DMS79 (cell line): ENCODE results near the gene ARHGEF12.
"Not testable (repeated sequence)": the region's sequence is repeated elsewhere in the genome, so short reads cannot be mapped to it uniquely, and the experiment has no call there.

ENCODE experiments used
- DNase-seq: peaks from one replicate; lab custom pipeline; 2025; lab: John Stamatoyannopoulos, UW

The ARHGEF12 gene

DNA sequence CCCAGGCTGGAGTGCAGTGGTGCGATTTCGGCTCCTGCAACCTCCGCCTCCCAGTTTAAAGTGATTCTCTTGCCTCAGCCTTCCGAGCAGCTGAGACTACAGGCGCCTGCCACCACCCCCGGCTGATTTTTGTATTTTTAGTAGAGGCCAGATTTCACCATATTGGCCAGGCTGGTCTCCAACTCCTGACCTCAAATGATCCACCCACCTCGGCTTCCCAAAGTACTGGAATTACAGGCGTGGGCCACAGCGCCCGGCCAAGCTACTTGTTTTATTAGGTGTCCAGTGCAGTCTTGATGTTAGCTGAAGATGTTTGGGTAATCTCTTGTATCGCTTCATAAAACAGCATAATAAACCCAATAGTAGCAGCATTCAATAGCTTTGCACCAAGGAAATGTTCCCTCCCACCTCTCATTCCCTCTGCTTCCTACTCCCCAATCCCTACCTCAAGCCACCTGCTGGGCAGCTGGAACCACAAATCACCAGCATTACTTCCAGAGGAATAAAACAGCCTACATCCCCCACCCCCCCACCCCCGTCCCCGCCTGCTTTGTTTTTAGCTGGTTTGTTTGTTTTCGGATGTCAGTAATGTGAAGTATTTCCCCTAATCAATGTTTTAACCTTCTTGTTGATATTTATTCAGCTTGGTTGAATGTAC lies 164.3 kb downstream of the ARHGEF12 start:
- DNase-seq: no peak

DNA sequence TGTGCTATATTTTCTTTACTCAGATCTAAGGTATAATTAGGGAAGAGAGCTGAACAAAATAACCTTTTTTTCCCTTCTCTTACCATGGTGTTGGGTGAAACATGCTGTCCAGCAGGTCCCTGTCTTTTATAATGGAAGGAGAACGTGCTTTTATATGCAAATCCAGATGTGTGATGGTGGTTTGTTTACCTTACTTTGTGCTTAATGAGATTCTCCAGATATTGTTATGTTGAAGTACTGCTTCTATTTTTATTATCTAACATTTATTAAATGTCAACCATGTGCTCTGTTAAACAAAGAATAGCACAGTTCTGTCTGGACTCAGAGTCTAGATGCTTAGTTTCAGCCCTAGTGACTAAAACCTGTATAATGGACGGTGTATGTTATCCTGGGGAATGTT lies 165.2 kb downstream of the ARHGEF12 start:
- no peak for DNase-seq

DNA sequence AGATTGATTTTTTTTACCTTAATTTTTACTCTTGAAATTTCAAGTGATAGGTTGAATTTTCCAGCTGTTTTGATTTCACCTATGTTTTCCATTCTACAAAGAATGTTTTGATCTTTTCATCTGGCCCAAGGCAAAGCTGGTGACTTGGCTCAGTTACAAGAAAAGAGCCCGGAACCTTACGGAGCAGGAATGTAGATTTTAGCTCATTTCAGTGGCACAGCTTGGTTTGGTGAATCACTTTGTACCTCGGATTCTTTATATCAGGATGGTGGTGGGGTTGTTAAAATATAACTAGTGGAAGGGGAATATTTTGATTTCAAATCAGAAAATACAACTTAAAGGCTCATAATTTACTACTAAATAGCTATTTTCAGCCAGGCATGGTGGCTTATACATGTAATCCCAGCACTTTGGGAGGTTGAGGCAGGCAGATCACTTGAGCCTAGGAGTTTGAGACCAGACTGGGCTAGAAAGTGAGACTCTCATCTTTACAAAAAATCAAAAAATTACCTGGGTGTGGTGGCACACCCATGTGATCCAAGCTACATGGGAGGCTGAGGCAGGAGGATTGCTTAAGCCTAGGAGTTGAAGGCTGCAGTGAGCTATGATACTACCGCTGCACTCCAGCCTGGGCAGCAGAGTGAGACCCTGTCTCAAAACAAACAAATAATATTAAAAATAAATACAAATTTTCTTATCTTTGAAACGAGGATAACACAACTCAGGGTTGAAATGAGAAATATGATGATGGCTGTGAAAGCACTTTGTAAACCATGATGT lies 166.0 kb downstream of the ARHGEF12 start:
- DNase-seq: no peak

DNA sequence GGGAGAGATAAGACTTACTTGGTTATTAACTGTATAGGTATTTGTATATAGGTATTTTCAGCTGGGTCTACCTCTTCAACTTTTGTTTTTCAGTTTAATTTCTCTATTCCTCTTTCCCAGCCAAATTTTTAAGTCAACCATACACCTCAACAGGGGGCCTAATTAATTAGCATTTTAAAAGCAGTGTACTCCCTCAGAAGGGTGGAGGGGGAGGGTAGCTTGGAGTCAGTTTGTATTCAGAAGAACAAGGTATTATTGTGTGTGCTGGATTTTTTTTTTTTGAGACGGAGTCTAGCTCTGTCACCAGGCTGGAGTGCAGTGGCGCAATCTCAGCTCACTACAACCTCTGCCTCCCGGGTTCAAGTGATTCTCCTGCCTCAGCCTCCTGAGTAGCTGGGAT lies 167.3 kb downstream of the ARHGEF12 start:
- not testable (repeated sequence) for DNase-seq

GRCh38 chr11:120505801-120506425 lies 169.7 kb downstream of the ARHGEF12 start:
- DNase-seq: no peak

DNA sequence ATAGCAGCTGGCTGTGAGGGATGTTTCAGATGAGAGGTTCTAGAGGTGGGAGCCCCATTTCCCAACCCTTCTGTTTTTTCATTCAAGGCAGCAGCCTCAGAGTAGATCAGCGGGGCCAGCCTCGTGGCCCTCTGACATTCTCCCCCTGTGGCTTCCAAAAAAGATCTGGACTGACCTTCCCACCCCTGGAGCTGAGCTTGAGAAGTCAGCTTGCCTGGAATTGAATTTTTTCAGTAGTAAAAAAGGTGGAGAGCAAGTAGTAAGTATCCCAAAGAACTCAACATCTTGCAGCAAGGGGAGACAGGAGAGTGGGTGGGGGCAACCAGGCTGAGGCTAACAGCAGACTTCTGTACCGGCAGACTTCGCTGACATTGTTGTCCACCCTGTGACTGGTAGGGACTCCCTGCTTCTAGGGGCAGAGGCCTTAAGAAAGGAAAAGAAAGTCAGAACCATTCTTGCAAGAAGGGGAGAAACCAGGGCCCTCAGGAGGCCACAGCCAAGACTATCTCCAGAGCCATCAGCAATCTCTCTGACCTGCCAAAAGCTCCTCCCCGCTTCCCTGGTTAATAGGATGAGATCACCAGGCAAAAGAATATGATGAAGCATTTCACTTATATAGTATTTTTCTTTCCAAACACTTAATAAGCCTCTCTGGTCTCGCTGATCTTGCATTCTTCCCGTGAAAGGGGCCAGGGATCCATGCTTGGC lies 173.3 kb downstream of the ARHGEF12 start:
- DNase-seq: no peak

- DNase-seq: no peak
These were observed 174.3 kb downstream of the ARHGEF12 start for GRCh38 chr11:120510406-120511115.

DNA sequence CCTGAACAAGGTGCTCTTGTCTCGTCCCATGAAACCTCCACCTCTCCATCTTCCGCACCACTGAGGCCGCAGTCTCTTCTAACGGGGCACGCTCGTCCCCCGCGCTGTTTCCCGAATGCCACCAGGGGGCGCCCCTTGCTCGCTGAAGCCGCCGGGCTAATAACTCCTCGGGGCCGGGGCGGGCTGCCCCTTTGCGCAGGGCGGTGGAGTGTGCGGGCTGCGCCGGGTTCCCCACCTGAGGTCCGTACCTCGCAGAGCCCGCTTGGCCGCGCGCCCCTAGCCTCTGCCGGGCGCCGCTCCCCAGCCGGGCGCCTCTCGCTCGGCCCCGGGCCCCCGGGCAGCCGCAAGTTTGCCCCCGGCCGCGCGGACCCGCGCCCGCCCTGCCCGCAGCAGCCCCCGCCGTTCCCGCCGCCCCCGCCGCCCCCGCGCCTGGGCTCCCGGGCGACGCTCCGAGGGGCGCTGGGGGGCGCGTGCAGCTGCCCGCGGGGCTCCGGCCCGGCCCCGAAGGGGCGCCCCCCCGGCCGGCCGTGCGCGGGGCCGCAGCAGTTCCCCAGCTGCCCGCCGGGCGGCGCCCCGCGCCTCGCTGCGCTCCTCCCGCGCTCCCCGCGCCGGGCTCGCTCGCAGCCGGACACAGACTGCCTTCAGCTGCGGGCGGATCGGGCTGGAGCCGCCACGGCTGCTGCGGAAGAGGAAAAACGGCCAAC lies 175.1 kb downstream of the ARHGEF12 start, which contains the start of gene GRIK4:
TSS of gene GRIK4 (plus strand) at position 633 of the 704 bp plus-strand sequence. CDS start 148,571 bp downstream, outside the sequence.
- DNase-seq: peak; percentile 80

- no peak for DNase-seq
These were observed 175.9 kb downstream of the ARHGEF12 start for GRCh38 chr11:120511820-120512738.

GRCh38 chr11:120512739-120513435 lies 176.7 kb downstream of the ARHGEF12 start:
- no peak for DNase-seq

DNA sequence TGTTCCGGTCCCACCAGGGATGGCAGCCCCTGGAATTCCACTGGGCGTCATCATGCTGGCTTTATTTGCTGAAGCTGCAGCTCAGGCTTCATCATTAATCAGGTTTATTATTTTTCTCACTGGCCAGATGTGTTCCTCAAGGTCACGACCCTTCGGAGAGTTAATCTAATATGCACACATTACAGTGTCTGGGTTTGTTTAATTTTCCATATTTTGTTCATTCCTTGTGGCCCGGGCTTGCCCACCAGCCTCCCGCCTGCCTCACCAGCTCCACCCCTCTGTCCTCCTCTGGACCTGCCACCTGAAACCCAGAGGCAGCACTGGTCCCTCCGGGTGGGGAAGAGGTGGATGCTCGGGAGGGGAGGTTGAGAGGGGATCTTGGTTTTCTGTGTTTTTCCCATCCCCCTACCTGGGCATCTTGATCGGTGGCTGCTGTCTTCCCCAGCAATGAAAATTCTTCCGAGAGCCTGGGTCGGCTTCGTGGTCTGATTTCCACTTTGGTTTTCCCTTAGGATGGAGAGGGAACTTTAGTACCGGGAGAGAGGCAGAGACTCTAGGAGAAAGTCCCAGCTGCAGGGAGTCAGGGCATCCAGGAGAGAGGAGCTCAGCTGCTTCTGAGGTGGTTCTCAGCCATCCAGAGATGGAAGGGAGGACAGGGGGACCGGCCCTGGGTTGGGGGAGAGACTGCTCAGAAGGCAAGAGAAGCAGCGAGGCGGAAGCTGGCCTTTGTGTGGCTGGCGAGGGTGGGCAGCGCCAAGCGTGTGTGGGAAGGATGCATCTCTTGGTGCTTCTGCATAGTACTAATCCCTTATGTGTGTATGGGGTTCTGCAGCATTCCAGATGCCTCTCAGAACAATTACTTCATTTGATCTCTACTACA lies 177.5 kb downstream of the ARHGEF12 start:
- no peak for DNase-seq

GRCh38 chr11:120514541-120515121 lies 178.4 kb downstream of the ARHGEF12 start:
- no peak for DNase-seq

GRCh38 chr11:120515186-120515723 lies 179.0 kb downstream of the ARHGEF12 start:
- no peak for DNase-seq

DNA sequence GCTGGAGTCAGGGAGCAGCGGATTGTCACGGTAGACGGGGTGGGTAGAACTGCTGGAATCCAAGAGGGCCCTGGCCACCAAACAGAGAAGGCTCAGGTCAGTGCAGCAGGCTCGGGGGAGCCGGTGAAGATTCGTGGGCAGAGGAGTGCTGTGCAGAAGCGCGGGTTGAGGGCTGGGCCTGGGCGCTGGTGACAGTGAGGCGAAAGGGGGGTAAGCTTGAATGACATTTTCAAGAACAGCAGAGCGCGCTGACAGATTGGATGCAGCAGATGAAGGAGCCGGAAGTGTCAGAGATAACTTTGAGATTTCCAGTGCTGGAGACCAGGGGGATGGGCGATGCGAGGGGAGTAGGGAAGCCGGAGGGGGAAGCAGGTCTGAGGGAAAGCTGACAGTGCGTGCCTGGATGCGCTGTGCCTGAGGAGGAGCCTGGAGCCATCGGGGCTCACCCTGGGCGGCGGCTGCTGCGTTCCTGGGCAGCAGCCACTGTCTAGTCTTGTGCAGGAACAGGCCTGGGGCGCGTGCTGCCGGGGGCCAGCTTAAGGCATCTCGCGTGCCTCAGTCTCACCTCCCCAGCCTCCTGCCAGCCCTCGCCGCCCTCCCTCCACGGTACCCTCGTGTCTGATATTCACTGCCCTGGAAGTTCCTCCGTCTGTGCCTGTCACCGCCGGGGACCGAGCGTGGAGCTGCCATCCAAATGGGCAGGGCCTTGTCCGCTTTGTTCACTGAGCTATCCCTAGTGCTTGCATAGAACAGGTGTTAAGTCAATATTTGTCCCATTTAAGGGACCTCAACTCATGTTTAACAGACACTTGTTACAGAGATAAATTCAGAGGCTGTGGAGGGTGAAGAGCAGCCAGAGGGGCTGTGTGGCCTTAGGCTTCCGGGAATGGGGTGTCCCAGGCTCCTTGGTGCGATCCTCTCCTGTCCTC lies 180.5 kb downstream of the ARHGEF12 start:
- DNase-seq: no peak

DNA sequence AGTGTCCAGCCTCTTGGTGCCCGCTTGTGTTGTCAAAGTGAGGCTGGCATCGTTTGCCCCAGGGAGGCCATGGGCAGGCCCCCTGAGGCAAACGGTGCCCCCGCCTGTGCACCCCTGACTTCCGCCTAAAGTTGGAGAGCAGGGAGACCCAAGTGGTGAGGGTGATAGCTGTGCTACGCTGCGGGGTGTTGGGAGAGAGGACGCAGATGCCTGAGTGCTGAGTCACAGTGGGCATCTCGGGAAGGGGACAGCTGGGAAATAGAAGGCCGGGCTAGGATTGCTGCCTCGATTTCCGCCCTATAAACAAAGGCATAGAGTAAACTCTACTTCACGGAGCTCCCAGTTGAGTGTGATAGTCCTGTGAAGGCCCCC lies 181.2 kb downstream of the ARHGEF12 start:
- no peak for DNase-seq

DNA sequence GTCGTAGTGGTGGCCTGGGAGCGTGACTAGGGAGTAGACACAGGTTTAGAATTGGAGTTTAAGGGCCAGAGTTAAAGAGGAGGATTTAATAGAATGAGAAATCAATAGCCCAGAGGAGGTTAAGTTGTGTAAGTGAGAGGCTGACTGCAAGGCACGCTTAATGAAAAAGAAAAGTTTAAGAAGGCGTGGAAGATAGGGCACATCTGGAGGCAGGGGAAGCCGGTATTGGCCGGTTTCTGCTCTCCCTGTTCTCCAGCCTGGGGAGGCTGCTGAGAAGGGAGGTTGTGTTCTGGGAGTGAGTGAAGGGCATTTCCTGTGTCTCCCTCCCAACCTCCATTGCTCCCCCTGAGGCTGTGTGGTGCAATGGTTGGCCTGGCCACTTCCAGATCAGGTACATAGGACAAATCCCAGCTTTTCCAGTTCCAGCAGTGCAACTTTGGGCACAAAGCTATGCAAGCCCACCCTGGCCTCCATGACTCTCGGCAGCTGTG lies 181.6 kb downstream of the ARHGEF12 start:
- no peak for DNase-seq
